GM12878 (cell line): ENCODE data around the gene NSA2. TPM values are rescaled to one million over a fixed set of nuclear protein-coding genes. Genes with fewer than 3 reads are reported as not detected.
"Not testable (repeated sequence)": the region's sequence is repeated elsewhere in the genome, so short reads cannot be mapped to it uniquely, and the experiment has no call there.

Experiments used
- ATAC-seq: fragments of 200-7000 bp; cut with Tn5 transposase; 3 replicates; pipeline ENCODE4 v1.9.1; 2020; ENCODE audit warnings: mild to moderate bottlenecking, moderate library complexity
- BruUV-seq: library from RNA; stranded (reverse); fragments of 400-500 nt; replicated peaks from 2 replicates; lab custom pipeline; 2021; lab: Mats Ljungman, UMichigan
- CTCF ChIA-PET: fragments of 300-600 bp; sonication (Branson Sonifier 250); formaldehyde crosslinking; extraction: SDS; loops from one replicate; lab custom pipeline; 2021; ENCODE audit warnings: inconsistent platforms; lab: Yijun Ruan, JAX
- POLR2A ChIA-PET: fragments of 350-600 bp; formaldehyde crosslinking; extraction: SDS; loops from one replicate; lab custom pipeline; 2021; ENCODE audit warnings: inconsistent platforms; lab: Charles Lee
- RAD21 ChIA-PET: fragments of 300-600 bp; sonication (Branson Sonifier 250); formaldehyde crosslinking; loops from one replicate; lab custom pipeline; 2023; ENCODE audit warnings: antibody characterized with exemption; ENCODE audit not compliant: unreplicated experiment; lab: Charles Lee
- SMC1A ChIA-PET: fragments of 300-600 bp; sonication (Branson Sonifier 250); formaldehyde crosslinking; loops from one replicate; lab custom pipeline; 2023; ENCODE audit not compliant: unreplicated experiment, uncharacterized antibody; lab: Charles Lee
- DNase-seq: peaks from one replicate; pipeline ENCODE4 v3.0.0-alpha.2; 2011; ENCODE audit warnings: low read depth, low spot score
- FAIRE-seq: peaks from 3 replicates; lab custom pipeline; 2011; peaks lifted over from hg19 to GRCh38; lab: Jason Lieb, UNC
- H2AFZ ChIP-seq: 2 replicates; pipeline ENCODE4 v1.6.0; 2011; ENCODE audit warnings: low read depth, low read length, control low read depth; ENCODE audit not compliant: control insufficient read depth
- H3K27ac ChIP-seq: 2 replicates; pipeline ENCODE4 v1.5.1; 2011; ENCODE audit warnings: control low read depth; ENCODE audit not compliant: control insufficient read depth, insufficient read depth
- H3K27me3 ChIP-seq, 2 experiments: replicated peaks in 1 of 2; 2 replicates each; pipeline versions ENCODE4 v1.6.0 to v1.6.1; 2011; ENCODE audit warnings: low read length in 1 of 2; ENCODE audit not compliant: control insufficient read depth in 2 of 2, insufficient read depth in 2 of 2
- H3K36me3 ChIP-seq, 2 experiments: 2 replicates each; pipeline ENCODE4 v1.5.1; 2011; ENCODE audit warnings: low read length in 1 of 2; ENCODE audit not compliant: control insufficient read depth in 2 of 2, insufficient read depth in 2 of 2
- H3K4me1 ChIP-seq: 2 replicates; pipeline ENCODE4 v1.6.1; 2011; ENCODE audit warnings: mild to moderate bottlenecking, low read length, moderate library complexity, mixed read lengths; ENCODE audit not compliant: control insufficient read depth, insufficient read depth
- H3K4me2 ChIP-seq: 2 replicates; pipeline ENCODE4 v1.6.0; 2011; ENCODE audit warnings: control low read depth; ENCODE audit not compliant: control insufficient read depth, insufficient read depth
- H3K4me3 ChIP-seq: fragments of 200-600 bp; sonication (generic); 2 replicates; pipeline ENCODE4 v1.5.1; 2016
- H3K79me2 ChIP-seq: 2 replicates; pipeline ENCODE4 v1.6.0; 2011; ENCODE audit warnings: low read length; ENCODE audit not compliant: control insufficient read depth, insufficient read depth
- H3K9ac ChIP-seq: 2 replicates; pipeline ENCODE4 v1.8.0; 2011; ENCODE audit warnings: low read length, control low read depth, mixed read lengths; ENCODE audit not compliant: control insufficient read depth, insufficient read depth
- H3K9me3 ChIP-seq: replicated peaks from 3 replicates; pipeline ENCODE4 v1.5.1; 2011; ENCODE audit warnings: mild to moderate bottlenecking, low read length; ENCODE audit not compliant: control insufficient read depth, insufficient read depth
- H4K20me1 ChIP-seq: 2 replicates; pipeline ENCODE4 v1.6.0; 2011; ENCODE audit not compliant: control insufficient read depth, insufficient read depth
- CHD1 ChIP-seq: IDR thresholded peaks from 2 replicates; pipeline ENCODE4 v1.6.1; 2012; ENCODE audit warnings: low read depth, low read length, improper control_type of control experiment
- RAD51 ChIP-seq: fragments of 450-650 bp; IDR thresholded peaks from 2 replicates; pipeline ENCODE4 v1.6.1; 2016; ENCODE audit warnings: moderate library complexity, mild to moderate bottlenecking, inconsistent platforms
- ZBTB11 ChIP-seq: fragments of 450-650 bp; formaldehyde crosslinking; IDR thresholded peaks from 2 replicates; pipeline ENCODE4 v1.5.0; 2022; ENCODE audit warnings: mild to moderate bottlenecking, missing genetic modification characterization
- WGBS: methylation state at CpG from one replicate; pipeline ENCODE4 v1.1.6; 2016; ENCODE audit warnings: low lambda C conversion rate; ENCODE audit not compliant: insufficient replicate concordance, insufficient coverage; ENCODE audit errors: missing lambda C conversion rate; 5-methylcytosine and 5-hydroxymethylcytosine counted together
- in situ Hi-C: fragments of 300-500 bp; cut with MboI; formaldehyde crosslinking; loops from 9 replicates; pipeline ENCODE4 v1.14.3; 2018; ENCODE audit warnings: mixed read lengths
- intact Hi-C: fragments of 100-400 bp; cut with micrococcal nuclease; formaldehyde crosslinking; loops from one replicate; pipeline ENCODE4 v1.14.2; 2022; ENCODE audit not compliant: unreplicated experiment
- polyA plus RNA-seq, 11 experiments: library from polyadenylated mRNA; depleted of rRNA in 4 of 11; unstranded in 6 of 11; stranded (reverse) in 5 of 11; fragments of >200 nt; fragmentation: Nextera tagmentation in 4 of 11; fragmentation: Illumina TruSeq in 1 of 11; extraction: Ambion mirVana in 4 of 11; extraction: Trizol in 1 of 11; gene quantifications; 1 replicate in 1 of 11; 2 replicates in 10 of 11; pipeline versions ENCODE4 v1.2.1 to v1.2.3, GENCODE V29; 2011 to 2016; ENCODE audit warnings: inconsistent platforms in 2 of 11, missing spikeins in 2 of 11, low read depth in 1 of 11
- total RNA-seq, 4 experiments: library from RNA; depleted of rRNA in 3 of 4; stranded (reverse); fragments of >200 nt in 3 of 4; fragmentation: Illumina TruSeq in 1 of 4; extraction: Trizol in 1 of 4; gene quantifications; 2 replicates each; pipeline versions ENCODE4 v1.2.1 to v1.2.3, GENCODE V29; 2013 to 2021

NSA2 gene
- total and polyA plus RNA-seq, 10 of the 15 experiments (the other 5 are each of a cell fraction or from before 2014, with no cell fraction given): 77.8 to 317 (median 143) TPM

GRCh38 chr5:74787424-74787823, 20.4 kb downstream of the NSA2 start (continued):
- TF ChIP-seq ZBTB11 (CRISPR knock-in tag): no peak
- TF ChIP-seq CHD1: no peak
- TF ChIP-seq, all 136 proteins: peak for 0

GRCh38 chr5:74791669-74792068, 24.6 kb downstream of the NSA2 start:
- H3K27ac ChIP-seq, intact Hi-C loops, ATAC-seq, FAIRE-seq, H3K4me1 ChIP-seq, H3K4me3 ChIP-seq, H3K4me2 ChIP-seq, BruUV-seq, DNase-seq, H3K9me3 ChIP-seq, H3K27me3 ChIP-seq, H3K36me3 ChIP-seq: not testable (repeated sequence)
- WGBS: 15% methylated on average over 3 of the region's 3 CpGs
- peak; percentile 40; the same call in 1 of the 2 replicates for TF ChIP-seq RAD51
- TF ChIP-seq, all 136 proteins: peak for 1; not testable (repeated sequence) for 135
- H4K20me1 ChIP-seq, SMC1A ChIA-PET, H3K9ac ChIP-seq, POLR2A ChIA-PET, H2AFZ ChIP-seq, CTCF ChIA-PET, H3K79me2 ChIP-seq, in situ Hi-C loops, RAD21 ChIA-PET: not testable (repeated sequence)
